HG02943 (cell line): ENCODE results near the gene TMED6.

ENCODE experiments used
- ATAC-seq: cut with Tn5 transposase; IDR thresholded peaks from one replicate; pipeline ENCODE4 v1.9.1; 2021; ENCODE audit warnings: mild to moderate bottlenecking, low read depth, moderate library complexity; ENCODE audit not compliant: unreplicated experiment

TMED6 gene

DNA sequence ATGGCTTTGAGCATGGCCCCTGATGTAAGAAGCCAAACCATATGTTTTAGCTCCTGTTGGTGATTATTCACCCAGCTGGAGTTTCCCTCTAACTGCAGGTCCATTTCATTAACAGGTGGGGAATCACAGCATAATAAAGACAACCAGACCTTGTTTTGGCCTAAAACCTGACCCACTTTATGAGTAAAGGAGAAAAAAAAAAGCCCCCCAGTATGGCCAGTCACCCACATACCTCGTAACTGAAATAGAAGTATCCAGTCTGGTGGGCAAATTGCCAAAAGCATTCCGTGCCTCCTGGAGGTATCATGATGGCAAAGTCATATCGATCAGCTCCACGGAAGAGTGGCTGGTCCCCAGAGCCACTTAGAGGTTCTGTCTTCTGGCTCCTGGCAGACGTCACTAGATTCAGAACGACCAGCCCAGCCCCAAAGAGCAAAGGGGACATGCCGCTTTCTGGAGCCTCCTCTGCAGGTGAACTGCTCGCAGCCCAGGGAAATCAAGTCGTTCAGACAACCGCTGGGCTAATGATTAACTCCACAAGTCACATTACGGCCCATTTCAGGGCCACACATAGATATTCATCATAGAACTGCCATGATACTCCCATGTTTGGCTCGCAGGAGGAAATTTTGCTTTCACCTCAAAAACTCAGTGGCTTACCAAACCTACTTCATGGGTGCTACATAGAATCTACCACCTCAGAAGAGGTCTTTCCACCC lies at the start of gene TMED6:
TSS of gene TMED6 (minus strand) at position 478 of the 719 bp plus-strand sequence. CDS start at position 445, 33 bp downstream.
- no peak for ATAC-seq

DNA sequence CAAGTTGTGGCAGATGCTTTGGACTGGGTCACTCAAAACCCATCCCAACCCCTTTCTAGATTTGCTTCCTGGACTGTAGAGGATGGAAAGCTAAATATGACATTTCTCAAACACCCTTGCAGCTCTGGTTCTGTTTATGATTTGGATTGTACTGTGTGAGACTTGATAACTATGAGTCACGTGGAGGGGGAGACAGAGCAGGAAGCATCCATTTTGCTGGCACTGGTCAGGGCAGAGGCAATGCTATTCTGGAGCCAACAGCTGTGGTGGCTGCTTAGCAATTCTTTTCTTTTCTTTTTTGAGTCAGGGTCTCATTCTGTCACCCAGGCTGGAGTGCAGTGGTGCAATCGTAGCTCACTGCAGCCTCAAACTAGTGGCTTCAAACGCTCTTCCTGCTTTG lies 47.8 kb upstream of the TMED6 start:
- ATAC-seq, result no peak

DNA sequence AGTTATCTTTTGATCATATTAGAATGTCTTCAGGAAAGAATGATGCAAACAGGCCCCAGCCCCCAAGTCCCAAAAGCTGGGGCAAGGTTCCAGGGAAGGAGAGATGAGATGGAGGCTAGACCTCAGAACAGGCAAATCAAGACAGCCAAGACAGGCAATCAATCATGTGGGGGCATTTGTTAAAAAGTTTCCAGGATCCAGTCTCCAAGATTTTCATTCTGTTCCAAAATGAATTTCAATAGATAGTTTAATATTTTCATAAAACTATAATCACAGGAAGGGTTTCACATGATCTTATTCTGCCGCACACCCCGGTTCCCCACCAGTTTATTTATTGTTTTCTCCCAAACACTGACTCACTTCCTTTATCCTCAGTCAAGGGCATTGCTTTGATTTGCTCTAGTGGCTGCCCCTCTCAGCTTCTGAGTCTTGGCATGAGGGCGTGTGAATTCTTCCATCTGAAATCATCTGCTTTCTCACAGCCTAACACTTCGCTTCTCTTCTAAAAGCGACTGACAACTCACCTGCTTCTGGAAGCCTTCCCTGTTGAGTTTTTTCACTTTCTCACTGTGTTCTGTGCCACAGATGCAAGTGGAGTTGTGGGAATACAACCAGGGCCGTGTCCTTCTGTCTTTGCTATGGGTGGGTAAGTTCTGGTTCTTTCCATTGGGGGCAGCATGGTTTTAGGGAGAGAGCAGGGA lies 46.4 kb upstream of the TMED6 start:
- ATAC-seq, result no peak

DNA sequence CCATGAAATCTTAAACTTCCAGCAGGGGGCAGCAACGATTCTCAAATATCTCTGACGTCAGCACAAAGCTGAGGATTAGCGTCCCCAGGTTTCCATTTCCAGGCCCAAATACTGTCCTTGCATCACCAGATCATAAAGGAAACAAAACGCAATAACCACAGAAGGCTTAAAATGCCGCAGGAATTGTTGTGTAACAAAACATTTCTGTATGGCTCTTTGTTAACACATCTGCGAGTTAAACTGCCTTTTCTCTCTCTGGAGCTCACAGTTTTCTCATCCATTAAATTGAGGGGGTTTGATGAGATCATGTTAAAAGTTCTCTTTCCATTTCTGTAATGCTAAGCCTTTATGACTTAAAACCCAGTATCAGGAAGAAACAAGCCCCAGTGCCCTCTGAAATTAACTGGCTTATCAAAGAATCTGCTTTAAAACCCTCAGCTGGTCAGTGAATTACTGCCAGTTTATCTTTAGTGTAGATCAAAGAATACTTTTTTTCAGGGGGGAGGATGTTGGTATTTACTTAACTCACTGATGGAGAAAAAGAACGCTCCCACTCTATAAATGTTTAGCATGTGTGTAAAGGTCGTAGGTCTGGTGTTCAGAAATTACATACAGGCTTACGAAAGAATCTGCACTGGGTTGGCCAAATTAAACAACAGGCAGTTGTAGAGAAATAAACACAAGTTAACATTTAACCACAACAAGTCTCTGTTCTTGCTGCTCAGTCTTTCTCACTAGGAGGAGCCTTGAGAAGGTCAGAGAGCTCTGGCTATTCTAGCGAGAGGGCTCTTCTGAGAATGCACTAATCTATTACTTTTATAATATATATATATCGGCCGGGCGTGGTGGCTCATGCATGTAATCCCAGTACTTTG lies 44.8 kb upstream of the TMED6 start:
- no peak for ATAC-seq

DNA sequence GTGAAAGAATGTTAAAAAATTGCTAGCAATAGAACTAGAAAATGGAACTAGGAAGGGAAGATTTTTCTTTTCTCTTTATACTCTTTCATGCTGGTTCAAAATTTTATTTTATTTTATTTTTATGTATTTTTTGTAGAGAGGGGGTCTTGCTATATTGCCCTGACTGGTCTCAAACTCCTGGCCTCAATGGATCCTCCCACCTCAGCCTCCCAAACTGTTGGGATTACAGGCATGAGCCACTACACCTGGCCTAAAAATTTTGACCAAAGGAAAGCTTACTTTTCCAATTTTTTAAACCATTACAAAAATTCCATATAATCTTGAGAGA lies 44.2 kb upstream of the TMED6 start:
- ATAC-seq, result no peak

DNA sequence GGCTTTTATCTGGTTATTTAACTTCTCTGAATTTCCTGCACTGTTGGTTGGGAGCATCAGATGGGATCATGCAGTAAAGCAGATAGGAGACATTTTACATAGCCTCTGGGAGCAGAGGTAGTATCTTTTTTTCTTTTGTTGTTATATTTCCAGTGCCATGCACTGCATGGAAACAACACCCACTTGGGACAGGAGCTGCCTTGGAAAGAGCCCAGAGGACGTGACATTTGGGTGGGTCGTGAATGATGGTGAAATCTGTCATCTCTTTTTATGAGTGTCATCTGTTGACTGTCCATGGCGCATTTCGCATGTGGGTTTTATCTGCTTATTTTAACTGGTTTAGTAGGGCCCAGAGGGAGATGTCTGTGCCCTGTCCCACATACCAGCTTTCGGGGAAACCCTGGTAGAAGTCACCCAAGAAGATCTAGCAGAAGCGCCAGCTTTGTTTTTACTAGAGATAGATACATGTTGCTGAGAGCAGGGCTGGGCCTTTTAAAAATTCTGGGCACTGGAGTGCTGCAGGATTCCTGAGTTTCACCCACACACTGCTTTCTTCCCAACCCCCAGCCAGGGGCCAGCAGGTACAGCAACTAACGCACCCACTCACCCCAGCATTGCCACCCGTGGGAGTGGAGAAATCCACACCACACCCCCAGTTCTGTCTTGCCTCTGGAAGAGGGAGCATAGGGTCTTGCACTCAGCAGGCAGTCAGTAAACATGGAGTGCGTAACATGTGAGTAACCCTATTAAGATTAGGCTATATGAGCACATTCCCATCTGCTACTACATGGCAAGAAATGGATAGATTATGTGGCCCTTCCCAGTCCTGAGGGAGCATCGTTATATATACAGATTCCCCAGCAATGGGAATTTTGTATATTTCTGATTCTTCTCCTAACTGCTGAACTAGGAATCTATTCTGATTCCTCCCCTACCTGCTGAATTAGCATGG lies 42.6 kb upstream of the TMED6 start:
- no peak for ATAC-seq

DNA sequence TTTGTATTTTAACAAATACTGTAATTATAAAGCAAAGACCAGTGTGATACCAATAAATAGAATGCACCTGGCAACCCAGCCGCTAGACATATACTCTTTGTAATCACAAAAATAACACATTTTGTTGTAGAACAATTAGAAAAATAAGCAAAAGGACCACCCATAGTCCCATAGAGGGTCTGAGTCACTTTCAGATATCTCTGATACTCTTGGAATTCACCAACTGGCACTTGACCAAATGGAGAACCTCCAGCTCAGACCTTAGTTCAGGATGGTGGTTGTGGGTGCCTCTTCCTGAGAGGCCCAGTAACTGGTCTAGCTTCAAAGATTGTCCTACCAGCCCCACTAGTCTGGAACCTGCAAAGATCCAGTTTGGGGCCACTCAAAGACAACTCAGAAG lies 35.0 kb upstream of the TMED6 start:
- no peak for ATAC-seq

DNA sequence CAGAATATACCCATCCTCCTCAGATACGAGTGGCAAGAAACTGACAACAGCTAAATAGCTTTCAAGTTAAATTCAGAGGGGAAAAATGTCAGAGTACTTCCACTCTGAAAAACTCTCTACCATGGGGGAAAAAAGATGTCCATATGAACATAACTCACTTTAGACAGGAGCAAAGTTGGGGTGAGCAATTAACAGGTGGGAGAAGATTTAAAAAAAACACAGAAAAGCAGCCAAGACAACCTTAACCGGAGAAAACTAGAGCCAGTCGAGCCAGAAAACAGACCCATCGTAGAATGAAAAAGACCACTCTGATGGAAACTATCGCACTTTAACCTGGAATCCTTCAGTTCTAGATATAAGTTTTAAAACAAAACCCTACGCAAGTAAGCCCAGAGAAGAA lies 33.4 kb upstream of the TMED6 start:
- no peak for ATAC-seq

DNA sequence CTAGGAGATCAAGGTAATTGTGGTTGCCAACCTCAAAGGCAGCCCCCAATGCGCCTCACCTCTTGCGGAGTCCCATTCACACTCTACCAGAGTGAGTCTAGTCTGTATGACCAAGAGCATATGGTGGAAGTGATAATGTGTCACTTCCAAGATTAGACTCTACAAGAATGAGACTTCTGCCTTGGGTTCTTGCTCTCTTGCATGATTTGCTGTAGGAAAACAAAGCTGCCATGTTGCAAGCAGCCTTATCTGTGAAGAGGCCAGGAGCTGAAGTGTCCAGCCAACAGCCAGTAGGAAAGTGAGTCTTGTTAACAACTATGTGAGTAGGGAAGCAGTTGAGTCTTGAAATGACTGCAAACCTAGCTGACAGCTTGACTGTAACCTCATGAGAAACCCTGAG lies 30.8 kb upstream of the TMED6 start:
- ATAC-seq, result no peak

DNA sequence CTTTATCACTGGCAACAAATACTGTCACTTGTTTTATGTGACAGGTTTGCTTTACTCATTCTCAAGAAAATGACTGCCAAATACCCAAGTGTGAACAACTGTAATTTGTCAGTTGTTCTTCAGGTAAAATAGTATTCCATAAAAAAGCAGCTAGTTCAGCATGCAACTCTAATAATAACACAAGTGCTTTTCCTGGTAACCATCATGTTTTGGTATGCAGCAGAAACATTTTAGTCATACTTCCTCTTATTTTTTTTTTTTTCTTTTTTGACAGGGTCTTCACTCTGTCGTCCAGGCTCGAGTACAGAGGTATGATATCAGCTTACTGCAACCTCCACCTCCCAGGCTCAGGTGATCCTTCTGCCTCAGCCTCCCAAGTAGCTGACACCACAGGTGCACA lies 29.6 kb upstream of the TMED6 start:
- ATAC-seq, result no peak

DNA sequence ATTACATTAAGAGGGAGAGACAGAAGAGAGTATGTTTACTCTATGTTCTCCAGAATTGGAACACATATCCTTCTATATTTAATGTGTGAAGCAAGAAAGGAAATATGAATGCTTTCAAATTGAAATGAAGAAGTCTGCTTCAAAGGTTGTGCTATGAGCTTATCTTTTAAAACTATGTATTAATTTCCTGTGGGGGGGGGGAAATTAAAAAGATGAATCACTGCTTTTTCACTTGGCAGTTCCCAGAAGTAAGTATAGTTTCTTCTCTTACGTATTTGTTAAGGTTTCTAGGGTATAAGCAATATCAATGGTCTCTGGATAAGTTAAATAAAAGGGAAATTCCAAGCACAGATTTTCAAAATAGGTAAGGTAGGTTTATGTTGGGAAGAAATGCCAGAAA lies 27.2 kb upstream of the TMED6 start:
- ATAC-seq, result no peak

DNA sequence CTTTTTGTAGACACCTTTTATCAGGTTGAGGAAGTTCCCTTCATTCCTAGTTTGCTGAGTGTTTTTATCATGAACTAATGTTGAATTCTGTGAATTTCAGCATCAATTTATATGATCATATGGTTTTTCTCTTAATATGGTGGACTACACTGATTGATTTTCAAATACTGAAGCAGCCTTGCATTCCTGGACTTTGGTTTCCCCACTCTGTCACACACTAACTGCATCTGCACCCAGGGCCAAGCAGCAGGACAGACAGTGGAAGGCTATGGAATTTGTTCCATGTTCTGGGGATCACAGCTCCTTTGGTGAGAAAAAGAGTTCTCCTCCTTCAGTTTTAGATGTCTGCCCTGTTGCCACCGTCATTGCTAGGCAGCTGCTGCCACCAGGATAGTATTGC lies 26.4 kb upstream of the TMED6 start:
- ATAC-seq, result no peak

DNA sequence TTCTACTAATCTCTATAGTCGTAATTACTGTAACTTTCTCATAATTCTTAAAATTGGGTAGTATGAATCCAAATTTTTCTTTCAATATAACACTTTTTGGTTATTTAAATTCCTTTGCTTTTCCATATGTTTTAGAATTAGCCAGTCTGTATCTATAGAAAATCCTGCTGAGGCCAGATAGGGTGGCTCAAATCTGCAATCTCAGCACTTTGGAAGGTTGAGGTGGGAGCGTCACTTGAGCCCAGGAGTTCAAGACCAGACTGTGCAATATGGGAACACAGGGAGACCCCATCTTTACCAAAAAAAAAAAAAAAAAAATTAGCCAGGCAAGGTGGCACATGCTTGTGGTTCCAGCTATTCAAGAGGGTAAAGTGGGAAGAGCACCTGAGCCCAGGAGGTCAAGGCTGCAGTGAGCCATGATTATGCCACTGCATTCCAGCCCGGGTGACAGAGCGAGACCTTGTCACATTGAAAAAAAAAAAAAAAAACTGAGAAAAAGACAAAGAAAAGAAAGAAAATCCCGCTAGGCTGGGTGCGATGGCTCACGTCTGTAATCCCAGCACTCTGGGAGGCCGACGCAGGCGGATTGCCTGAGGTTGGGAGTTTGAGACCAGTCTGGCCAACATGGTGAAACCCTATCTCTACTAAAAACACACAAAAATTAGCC lies 24.9 kb upstream of the TMED6 start:
- no peak for ATAC-seq

DNA sequence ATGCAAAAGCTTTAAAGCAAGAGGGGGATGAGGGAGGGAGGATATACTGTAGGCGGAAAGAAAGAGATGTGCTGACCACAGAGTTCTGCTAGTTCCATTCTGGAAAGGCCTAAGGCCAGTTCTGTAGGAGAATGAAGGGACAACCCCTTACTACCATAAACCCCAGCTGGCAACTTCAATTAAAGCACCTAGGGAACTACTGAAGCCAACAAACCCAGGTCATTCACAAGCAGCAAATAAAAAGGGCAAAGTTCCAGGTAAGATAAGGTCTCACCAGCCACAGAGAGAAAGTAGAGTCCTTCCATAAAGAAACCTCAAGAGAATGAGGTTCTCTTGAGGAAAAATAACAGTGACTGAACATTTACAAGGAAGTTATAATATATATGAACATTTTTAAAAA lies 21.4 kb upstream of the TMED6 start:
- no peak for ATAC-seq

DNA sequence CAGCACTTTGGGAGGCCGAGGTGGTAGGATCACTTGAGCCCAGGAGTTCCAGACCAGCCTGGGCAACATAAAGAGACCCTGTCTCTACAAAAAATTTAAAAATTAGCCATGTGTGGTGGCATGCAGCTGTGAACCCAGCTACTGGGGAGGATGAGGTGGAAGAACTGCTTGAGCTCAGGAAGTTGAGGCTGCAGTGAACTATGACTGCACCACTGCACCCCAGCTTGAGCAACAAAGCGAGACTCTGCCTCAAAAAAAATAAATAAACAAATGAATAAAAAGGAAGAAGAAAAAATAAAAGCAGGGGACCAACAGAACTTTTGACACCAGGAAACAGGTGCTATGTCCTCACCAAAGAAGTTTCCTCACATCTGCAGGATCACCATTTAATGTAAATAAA lies 20.0 kb upstream of the TMED6 start:
- no peak for ATAC-seq

DNA sequence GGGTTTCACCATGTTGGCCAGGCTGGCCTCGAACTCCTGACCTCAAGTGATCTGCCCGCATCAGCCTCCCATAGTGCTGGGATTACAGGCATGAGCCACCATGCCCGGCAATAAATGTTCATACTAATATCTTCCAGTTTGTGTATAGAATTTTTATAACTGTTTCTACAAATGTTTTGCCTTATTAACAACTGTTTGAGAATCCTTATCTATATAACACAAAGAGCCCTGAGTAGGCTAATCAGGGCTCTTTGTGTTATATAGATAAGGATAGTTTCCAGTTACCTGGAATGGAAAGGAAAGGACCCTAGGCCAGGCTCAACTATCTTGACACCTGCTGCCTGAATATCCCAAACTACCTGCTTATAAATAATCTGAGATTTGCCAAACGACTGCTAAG lies 17.3 kb upstream of the TMED6 start:
- no peak for ATAC-seq

DNA sequence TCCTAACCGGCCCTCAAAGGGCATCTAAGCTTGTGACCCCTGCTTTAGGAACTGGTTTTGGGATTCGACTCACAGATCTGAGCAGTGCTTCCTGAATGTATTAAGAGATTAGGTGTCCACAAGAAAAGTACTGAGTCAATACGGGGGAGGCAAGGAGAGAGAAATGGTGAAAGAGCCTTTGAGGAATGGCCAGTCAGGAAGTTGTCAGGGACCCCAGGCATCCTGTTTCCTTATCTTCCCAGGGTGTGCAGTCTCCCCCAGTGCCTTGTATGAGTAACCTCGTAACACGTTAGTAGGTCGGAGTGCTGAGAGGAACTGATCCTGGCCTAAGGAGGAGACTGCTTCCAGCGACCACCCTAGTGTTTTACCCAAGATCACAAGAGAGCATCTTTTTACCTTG lies 16.4 kb upstream of the TMED6 start:
- ATAC-seq, result no peak

DNA sequence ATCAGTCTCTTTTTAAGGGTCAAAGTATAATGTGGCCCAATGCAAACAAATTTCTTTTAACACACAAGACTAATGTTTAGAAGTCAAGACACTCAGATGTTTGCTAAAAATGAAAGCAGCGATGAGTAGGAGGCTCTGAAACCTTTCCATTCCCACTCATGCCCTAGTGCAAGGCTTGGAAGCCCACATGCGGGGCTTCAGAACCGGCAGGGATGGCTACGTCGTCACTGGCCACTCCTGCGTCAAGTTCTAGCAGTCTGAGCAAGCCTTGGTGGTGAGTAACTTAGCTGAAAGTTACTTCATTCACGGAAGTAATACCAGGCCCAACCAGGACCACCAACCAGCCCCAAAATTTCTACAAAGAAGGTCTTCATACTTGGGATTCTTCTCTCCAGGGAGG lies 14.8 kb upstream of the TMED6 start:
- no peak for ATAC-seq

DNA sequence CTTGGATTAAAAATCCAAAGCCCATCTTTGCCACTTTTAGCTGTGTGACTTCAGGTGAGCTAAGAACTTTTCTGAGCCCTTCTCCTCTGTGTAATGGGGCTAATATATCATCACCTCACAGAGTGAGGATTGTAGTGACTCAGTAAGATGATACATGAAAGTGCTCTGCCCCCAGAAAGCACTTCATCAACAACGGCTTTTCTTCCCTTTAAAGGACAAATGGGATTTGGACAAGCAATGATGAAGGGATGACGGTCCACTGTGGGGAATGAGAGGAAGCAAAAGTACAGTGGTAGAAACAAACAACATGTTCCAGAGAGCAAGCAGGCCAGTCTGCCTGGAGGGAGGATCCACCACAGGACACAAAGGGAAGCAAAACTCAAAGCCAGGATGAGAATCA lies 14.3 kb upstream of the TMED6 start:
- no peak for ATAC-seq

DNA sequence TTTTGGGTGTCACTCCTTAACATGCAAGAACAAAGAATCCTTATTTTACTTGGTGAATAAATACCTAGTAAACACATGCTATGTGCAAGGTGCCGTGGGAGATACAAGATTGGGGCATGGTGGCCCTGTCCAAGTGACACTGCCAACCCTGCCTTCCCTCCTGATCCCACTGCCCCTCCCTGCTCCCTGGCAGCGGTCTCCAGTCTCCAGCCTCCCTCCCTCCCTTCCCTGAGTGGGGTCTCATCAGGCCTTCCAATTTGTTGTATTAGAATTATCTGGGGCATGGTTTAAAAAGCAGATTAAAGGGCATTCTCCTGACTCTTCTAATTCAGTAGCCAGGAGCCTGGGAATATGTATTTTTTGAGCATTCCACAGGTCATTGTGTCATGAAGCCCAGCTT lies 12.5 kb upstream of the TMED6 start:
- ATAC-seq, result no peak
